ENCODE data around the gene DTYMK.

GRCh38 chr2:241695651-241696050 lies 9.0 kb upstream of the DTYMK start:
- TF ChIP-seq, protein P1, sequence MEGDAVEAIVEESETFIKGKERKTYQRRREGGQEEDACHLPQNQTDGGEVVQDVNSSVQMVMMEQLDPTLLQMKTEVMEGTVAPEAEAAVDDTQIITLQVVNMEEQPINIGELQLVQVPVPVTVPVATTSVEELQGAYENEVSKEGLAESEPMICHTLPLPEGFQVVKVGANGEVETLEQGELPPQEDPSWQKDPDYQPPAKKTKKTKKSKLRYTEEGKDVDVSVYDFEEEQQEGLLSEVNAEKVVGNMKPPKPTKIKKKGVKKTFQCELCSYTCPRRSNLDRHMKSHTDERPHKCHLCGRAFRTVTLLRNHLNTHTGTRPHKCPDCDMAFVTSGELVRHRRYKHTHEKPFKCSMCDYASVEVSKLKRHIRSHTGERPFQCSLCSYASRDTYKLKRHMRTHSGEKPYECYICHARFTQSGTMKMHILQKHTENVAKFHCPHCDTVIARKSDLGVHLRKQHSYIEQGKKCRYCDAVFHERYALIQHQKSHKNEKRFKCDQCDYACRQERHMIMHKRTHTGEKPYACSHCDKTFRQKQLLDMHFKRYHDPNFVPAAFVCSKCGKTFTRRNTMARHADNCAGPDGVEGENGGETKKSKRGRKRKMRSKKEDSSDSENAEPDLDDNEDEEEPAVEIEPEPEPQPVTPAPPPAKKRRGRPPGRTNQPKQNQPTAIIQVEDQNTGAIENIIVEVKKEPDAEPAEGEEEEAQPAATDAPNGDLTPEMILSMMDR (IDR thresholded peaks at IDR 0.05) = no peak
- no peak for TF ChIP-seq EZH2 (IDR thresholded peaks at IDR 0.05; ENCODE audit: borderline replicate concordance, insufficient read depth, low read depth, low read length, poor library complexity, severe bottlenecking)
